SK-N-DZ (cell line): ENCODE measurements around the gene RAB40C.
A peak's percentile ranks its signal among the peaks of the same experiment; 100 is the strongest.

ENCODE experiments used
- DNase-seq: peaks from one replicate; pipeline ENCODE4 v3.0.0-alpha.2; 2015; ENCODE audit warnings: low spot score

RAB40C gene

DNA sequence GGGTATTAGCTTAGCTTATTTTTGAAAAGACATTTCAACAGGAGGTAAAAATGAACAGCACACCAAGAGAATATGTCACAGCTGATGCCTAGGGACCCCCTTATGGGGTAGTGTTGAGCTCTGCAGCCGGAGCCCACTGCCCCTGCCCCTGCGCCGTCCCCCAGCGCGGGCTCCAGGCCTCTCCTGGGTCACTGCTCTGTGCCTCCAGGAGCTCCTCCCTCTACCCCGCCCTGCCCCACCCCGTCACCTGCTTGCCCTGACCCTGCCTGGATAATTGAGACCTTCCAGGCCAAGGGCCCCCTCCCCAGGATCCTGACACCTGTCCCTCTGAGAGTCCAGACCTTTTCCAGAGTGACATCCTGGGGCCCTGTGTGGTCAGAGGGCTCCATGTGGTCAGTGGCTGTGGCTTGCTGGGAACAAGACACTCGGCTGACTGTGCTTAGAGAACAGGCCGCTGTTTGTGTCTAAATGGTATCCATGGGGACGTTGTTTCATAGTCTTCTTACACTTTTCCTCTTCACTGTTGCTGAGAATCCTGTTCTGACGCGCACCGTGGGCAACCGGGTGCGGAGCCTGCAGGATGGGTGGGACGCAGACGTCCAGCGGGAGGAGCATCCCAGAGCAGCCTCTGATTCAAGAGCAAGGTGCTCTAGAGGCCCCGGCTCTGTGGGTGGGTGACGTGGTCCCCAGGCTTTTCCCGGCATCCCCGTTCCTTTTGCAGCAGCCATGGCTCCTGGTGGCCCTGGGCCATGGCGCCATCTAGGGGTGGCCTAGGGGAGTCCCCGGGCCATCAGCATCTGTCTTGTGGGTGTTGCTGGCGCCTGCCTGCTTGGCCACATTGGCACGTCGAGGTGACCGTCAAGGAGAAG lies 20.9 kb downstream of the RAB40C start:
- DNase-seq = peak; percentile 9

- no peak for DNase-seq
Measured at GRCh38 chr16:615122-615521, 25.3 kb downstream of the RAB40C start.

- no peak for DNase-seq
Measured at GRCh38 chr16:616733-617586, 27.1 kb downstream of the RAB40C start.

- DNase-seq = no peak
Measured at GRCh38 chr16:617855-618254, 28.0 kb downstream of the RAB40C start.

GRCh38 chr16:619476-620100 lies 29.7 kb downstream of the RAB40C start:
- no peak for DNase-seq

DNA sequence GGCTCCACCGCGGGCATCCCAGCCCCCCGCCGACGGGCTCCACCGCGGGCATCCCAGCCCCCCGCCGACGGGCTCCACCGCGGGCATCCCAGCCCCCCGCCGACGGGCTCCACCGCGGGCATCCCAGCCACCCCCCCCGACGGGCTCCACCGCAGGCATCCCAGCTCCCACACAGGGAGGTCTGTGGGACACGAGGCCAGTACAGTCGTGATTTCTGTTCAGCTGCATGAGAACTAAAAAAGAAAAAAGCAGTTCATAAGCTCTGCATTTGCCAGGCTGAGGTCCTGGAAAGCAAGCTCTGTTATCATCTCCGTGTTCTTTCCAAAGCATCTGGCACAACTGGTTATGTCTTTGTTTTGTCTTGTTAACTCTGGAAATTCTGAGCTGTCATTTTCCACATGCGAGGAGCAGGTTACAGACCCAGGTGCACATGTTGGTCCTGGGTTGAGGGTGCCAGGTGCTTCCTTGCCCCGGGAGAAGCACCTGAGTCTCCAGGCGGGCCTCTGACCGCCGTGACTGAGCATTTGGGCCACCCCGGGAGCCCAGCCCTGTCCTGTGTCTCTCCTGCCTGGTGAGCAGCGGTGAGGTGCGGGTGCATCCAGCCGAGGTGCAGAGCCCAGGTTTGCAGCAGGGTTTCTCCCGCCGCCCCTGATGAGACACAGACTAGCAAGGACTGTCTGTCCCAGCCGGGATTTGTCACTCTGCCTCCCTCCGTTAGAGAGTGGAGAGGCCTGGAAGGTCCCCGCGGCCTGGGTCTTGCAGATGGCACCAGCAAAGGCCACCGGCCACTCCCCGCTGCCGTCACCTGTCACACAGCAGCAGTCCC lies 31.0 kb downstream of the RAB40C start:
- DNase-seq = no peak

- no peak for DNase-seq
Measured at GRCh38 chr16:621526-622105, 31.8 kb downstream of the RAB40C start.

DNA sequence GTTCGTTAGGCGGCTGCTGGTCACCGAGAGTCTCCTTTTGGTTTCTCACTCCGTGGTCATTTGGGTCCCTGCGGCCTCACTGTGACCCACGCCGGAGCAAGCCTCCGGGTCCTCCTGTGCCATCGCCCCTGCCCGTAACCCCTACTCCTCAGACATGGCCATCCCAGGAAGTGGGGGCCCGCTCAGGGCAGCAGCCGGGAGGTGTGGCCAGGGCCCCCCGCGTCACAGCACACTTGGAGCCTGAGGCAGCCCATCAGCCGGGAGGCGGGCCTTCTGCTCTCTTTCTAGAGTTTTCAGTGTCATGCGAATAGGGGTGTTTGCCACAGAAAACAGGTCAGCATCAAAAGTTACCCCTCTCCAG lies 33.0 kb downstream of the RAB40C start:
- DNase-seq = no peak

DNA sequence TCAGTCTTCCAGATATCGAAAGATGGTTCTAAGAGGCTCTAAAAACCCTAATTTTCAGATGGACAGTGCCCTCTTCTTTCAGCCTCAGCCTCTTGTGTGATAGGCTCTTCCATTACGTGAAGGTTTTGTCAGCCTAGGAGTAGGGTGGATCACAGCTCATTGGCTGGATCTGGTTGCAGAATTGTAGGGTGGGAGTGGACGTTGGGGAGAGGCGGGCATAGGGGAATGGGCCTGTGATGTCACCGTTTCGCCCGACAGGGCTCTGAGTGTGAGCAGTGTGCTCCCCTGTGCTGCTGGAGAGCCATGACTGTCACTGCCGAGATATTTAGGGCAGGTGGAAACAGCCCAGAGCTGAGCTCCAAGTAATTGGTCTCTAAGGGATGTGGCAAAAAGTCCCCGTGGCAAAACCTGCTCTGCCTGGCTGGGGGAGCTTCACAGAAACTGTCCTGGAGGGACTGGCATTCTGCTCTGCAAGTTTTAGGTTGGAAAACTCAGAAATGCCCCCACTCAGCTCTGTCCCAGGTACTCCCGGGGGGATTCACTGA lies 34.7 kb downstream of the RAB40C start:
- peak; percentile 78 for DNase-seq

DNA sequence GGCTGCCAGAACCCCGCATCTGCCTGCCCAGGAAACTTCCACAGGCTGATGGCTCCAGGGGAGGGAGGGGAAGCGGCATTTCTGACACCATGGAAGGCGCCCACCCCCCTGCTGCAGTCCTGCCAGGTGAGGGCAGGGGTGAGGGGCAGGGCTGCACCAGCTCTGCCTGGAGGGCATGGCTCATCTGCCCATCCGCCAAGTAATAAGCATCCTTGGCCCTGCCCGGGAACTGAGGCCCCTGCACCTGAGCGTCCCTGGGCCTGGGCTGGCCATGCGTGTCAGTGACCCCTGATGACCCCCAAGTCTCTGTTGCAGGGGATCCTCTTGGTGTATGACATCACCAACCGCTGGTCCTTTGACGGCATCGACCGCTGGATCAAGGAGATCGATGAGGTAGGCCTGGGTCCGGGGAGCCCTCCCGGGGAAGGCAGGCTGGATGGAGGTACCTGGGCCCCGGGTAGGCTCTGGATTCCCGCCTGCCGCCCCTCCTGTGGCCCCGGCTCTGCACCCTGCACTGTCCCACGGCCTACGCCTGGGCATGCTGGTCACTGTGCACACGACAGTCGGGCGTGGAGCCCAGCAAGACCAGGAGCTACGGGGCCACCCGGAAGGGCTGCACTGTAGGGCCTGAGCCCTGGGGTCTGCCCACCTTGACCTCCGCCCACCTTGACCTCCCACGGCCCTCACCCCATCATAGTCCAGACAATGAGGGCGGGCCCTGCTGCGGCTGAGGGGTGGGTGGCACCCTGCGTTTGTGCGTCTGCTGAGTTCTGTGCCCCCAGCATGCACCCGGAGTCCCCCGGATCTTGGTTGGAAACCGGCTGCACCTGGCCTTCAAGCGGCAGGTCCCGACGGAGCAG lies 35.5 kb downstream of the RAB40C start:
- no peak for DNase-seq

DNA sequence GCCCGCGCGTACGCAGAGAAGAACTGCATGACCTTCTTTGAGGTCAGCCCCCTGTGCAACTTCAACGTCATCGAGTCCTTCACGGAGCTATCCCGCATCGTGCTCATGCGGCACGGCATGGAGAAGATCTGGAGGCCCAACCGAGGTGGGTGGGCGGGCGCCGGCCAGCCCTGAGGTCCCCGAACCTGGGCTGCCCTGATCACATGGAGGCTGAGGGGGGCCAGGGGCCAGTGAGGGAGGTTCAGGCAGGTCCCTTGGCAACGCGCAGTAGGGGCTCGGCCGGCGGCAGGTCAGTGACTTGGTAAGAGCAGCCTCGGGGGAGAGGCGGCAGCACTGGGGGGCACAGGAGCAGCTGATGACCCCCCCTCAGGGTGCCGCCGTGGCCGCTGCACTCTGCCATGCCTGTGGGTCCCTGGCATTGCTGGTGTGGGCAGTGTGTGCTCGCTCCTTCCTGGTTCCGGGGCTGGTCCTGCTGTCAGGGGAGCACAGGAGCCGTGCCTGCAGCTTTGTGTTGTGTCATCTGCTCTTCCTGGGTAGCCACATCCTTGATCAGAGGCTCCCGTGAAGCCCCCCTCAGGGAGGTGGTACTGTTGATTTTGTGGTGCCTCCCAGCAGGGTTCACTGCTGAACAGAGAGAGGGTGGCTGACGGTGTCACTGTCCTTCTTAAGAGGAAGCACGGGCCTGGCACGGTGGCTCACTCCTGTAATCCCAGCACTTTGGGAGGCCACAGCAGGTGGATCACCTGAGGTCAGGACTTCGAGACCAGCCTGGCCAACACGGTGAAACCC lies 36.3 kb downstream of the RAB40C start:
- DNase-seq = no peak

DNA sequence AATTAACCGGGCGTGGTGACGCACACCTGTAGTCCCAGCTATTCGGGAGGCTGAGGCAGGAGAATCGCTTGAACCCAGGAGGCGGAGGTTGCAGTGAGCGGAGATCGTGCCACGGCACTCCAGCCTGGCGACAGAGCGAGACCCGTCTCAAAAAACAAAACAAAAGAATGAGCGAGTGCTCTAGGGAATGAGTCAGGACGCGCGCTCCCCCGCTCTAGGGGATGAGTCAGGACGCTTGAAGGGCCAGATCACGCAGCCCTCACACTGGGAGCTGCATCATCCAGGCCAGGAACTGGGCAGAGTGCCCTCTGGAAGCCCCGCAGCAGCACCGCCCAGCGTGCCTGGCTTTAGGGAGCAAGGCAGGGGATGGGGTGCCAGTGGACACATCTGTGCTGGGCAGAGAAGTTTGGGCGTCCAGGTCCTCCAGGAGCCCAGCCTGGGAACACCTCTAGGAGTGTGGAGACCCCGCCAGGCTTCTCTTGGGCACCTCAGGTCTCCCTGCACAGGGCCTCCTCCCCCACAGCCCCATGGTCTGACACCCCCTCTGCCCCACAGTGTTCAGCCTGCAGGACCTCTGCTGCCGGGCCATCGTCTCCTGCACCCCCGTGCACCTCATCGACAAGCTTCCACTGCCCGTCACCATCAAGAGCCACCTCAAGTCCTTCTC lies 37.1 kb downstream of the RAB40C start:
- no peak for DNase-seq

- DNase-seq = no peak
Measured at GRCh38 chr16:627454-628239, 37.8 kb downstream of the RAB40C start.

GRCh38 chr16:628321-629061 lies 38.6 kb downstream of the RAB40C start:
- DNase-seq = no peak

DNA sequence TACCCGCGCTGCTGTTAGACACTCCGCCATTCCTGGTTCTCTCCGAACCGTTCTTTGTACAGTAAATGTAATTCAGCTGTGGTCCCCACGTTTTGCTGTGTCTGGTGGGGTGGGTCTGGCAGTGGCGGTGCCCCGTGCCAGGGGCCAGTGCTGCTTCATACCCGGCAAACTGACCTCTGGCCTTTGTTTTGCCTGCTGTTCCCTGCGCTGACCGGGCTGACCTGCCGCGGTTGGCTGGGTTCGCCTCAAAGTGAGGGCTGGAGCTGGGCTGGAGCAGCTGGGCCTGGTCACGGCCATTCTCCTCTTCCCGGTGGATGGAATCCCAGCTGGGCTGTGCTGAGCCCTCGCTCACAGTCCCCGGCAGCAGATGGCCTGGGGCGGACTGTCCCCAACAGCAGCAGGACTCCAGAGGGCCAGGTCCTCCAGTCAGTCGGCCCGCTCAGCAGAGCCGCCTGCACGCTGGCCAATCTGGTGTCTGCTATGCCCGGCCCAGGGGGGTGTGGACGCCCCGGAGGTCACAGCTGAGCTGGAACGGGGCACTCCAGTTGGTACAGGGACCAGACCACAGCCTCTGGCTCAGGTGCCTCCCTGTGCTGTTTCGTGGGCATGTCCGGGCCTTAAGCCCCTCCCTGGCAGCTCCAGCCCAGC lies 39.4 kb downstream of the RAB40C start:
- peak; percentile 82 for DNase-seq

DNA sequence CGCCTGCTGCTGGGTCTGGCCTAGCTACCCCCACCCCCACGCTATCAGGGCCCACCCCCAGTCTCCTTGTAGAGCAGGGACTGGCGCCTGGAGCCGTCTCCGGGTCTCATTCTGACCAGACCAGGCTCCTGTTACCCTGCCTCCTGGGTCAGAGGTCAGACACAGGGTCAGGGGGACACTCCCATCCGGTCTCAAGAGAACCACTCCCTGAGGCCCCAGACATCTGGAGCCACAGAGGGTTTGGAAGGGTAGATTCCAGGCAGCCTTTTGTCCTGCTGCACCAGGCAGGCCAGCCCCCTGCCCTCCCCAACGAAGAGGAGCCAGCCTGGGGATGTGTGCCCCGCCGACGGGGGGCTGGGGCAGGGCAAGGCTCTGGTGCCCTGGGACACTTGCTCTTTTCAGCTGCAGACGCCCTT lies 40.0 kb downstream of the RAB40C start:
- DNase-seq = no peak
